Amniotic stem cell (primary cell): ENCODE results near the gene ING1.
"Not testable (repeated sequence)": the region's sequence is repeated elsewhere in the genome, so short reads cannot be mapped to it uniquely, and the experiment has no call there.

Experiments used
- DNase-seq: peaks from one replicate; lab custom pipeline; 2025; lab: John Stamatoyannopoulos, UW

Gene ING1

GRCh38 chr13:110713642-110713952 lies at the start of gene ING1:
Gene ING1, plus strand, starts transcription at chr13:110713700. Its CDS starts 450 bp downstream, at chr13:110714150.
- DNase-seq = no peak

- no peak for DNase-seq
These were observed 49.5 kb upstream of the ING1 start for GRCh38 chr13:110664041-110664440.

GRCh38 chr13:110664673-110665072 lies 48.8 kb upstream of the ING1 start:
- no peak for DNase-seq

GRCh38 chr13:110665491-110666254 lies 47.8 kb upstream of the ING1 start:
- DNase-seq = no peak

GRCh38 chr13:110666255-110666533 lies 47.3 kb upstream of the ING1 start:
- DNase-seq = no peak

GRCh38 chr13:110669036-110669435 lies 44.5 kb upstream of the ING1 start:
- no peak for DNase-seq

GRCh38 chr13:110669814-110670213 lies 43.7 kb upstream of the ING1 start:
- DNase-seq = not testable (repeated sequence)

GRCh38 chr13:110676595-110677587 lies 36.6 kb upstream of the ING1 start:
- no peak for DNase-seq

GRCh38 chr13:110677731-110678545 lies 35.6 kb upstream of the ING1 start:
- no peak for DNase-seq

GRCh38 chr13:110680852-110681251 lies 32.6 kb upstream of the ING1 start:
- DNase-seq = no peak

- DNase-seq = no peak
These were observed 31.5 kb upstream of the ING1 start for GRCh38 chr13:110681868-110682550.

GRCh38 chr13:110682746-110683145 lies 30.8 kb upstream of the ING1 start:
- DNase-seq = no peak

- DNase-seq = no peak
These were observed 30.2 kb upstream of the ING1 start for GRCh38 chr13:110683203-110683883.

- DNase-seq = no peak
These were observed 29.6 kb upstream of the ING1 start for GRCh38 chr13:110683921-110684320.

- no peak for DNase-seq
These were observed 29.0 kb upstream of the ING1 start for GRCh38 chr13:110684388-110685056.

- no peak for DNase-seq
These were observed 28.0 kb upstream of the ING1 start for GRCh38 chr13:110685305-110686020.

- no peak for DNase-seq
These were observed 25.8 kb upstream of the ING1 start for GRCh38 chr13:110687736-110688135.

- DNase-seq = no peak
These were observed 24.5 kb upstream of the ING1 start for GRCh38 chr13:110689041-110689440.

GRCh38 chr13:110689711-110690110 lies 23.8 kb upstream of the ING1 start:
- no peak for DNase-seq

GRCh38 chr13:110690516-110690915 lies 23.0 kb upstream of the ING1 start:
- no peak for DNase-seq
